ENCODE data around the gene SMYD3.
"Not testable (repeated sequence)": the region's sequence is repeated elsewhere in the genome, so short reads cannot be mapped to it uniquely, and the experiment has no call there.

SMYD3 gene

DNA sequence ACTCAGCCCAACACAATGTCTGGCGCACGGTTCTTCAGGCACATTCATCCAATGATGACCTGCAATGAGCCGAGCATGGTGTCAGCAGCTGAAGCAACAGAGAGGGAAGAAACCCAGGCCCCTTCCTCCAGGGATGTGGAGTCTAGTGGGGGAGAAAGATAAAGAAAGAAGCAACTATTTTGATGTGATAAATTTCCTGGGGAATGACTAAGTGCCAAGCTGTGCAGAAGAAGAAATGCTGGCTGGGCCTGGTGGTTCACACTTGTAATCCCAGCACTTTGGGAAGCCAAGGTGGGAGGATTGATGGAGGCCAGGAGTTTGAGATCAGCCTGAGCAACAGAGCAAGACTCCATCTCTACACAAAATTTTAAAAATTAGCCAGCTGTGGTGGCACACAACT, 790.5 kb downstream of the SMYD3 start:
- Mint-ChIP-seq H3K36me3 (no peaks in the 10 kb centered on the region), H3K4me3 (no peak overlapping the region), H3K27me3 (no peaks in the 10 kb centered on the region)

DNA sequence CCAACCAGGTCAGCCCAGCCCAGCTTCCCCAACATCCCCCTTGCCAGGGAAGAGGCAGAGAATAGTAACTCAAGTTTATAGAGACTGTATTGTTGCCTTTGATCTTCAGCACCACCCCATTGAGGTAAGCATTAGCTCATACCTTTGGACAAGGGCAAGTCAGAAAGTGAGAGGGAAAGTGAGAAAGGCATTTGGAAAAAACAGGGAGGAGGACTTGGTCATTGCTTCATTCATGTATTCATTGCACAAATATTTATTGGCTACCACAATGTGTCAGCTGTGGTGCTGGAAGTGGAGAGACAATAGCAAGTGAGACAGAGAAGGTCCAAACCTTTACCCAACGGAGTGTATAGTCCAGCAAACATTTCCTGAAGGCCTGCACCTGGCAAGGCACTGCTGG, 791.1 kb downstream of the SMYD3 start:
- Mint-ChIP-seq H3K27me3 (no peaks in the 10 kb centered on the region), H3K4me1 (ENCODE audit: low read depth) (no peaks in the 10 kb centered on the region), H3K27ac (no peak overlapping the region), H3K36me3 (no peaks in the 10 kb centered on the region), H3K9me3 (ENCODE audit: low read depth) (no peaks in the 10 kb centered on the region), H3K4me3 (no peak overlapping the region)

More for the DNA sequence above, 790.5 kb downstream of the SMYD3 start:
- H3K27ac Mint-ChIP-seq = no peak overlapping the region
- H3K4me1 Mint-ChIP-seq (ENCODE audit: low read depth) = no peaks in the 10 kb centered on the region
- H3K9me3 Mint-ChIP-seq (ENCODE audit: low read depth) = no peaks in the 10 kb centered on the region

DNA sequence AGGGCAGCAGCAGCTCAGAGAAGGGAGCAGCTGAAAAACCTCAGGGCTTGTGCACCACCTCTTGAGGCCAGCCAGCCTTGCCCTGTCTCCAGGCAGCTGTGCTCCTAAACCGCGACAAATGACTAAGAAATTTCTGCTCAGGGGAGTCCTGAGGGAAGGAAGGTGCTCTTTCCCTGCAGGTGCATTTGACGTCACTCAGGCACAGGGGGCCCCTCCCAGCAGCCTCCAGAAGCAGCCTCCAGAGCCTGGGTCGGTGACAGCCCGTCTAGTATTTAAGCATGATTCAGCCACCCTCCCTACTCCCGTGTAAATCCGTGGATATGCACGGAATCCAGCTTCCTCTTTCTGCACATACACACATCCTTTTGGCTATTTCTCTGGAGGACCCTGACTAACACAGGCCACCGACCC, 791.8 kb downstream of the SMYD3 start:
- no peaks in the 10 kb centered on the region for H3K9me3 Mint-ChIP-seq (ENCODE audit: low read depth)
- H3K4me1 Mint-ChIP-seq (ENCODE audit: low read depth) = no peaks in the 10 kb centered on the region
- H3K27ac Mint-ChIP-seq = no peak overlapping the region
- no peaks in the 10 kb centered on the region for H3K36me3 Mint-ChIP-seq
- H3K4me3 Mint-ChIP-seq = no peak overlapping the region
- no peaks in the 10 kb centered on the region for H3K27me3 Mint-ChIP-seq

DNA sequence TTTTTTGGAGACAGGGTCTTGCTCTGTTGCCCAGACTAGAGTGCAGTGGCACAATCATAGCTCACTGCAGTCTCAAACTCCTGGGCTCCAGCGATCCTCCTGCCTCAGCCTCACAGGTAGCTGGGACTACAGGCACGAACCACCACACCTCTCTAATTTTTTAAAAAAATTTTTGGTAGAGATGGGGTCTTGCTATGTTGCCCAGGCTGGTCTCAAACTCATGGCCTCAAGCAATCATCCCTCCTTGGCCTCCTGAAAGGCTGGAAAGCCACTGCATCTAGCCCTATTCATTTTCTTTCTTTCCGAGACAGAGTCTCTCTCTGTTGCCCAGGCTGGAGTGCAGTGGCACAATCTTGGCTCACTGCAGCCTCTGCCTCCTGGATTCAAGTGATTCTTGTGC, 793.1 kb downstream of the SMYD3 start:
- not testable (repeated sequence) for H3K27me3 Mint-ChIP-seq; H3K36me3 Mint-ChIP-seq; H3K4me3 Mint-ChIP-seq; H3K27ac Mint-ChIP-seq; H3K9me3 Mint-ChIP-seq (ENCODE audit: low read depth); H3K4me1 Mint-ChIP-seq (ENCODE audit: low read depth)

DNA sequence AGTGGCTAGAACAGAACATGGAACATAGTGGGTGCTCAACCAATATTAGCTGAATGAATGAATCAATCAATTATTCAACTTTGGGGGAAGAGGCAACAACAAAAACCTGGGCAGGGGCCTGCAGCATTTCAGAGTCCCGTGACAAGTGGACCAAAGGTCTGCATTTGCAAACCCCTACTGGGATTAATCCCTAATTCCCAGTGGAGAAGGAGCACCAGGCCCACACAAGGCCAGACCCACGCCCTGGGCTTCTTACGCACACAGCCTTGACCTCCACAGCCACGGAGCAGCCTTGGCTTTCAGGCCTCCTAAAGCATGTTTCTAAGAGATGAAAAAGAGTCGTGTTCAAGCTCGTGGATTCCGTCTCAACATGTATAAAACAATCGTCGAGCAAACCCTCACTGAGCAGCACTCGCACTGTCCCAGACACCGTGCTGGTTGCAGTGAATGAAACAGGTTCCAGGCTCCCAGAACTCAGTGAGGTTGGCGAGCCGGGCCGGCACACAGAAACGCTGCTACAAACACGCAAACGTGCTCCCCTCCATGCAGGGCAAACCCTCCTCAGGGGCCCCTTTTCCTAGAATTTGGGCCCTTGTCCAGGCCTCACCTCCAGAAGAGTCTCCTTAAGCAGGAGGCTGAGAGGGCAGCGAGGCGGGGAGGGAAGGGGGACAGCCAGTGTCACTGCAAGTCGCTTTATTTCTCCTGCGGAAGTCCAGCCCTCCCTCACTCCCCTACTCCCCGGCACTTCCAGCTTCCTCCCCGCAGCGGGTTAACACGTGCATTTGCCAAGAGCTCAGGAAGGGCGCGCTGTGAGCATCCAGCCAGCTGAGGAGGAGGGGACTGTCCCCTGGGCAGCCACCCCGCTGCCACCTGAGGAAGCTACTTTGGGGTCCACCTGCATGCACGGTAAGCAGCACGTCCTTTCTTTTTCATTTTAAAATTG, 795.8 kb downstream of the SMYD3 start:
- H3K4me1 Mint-ChIP-seq (ENCODE audit: low read depth) = no peaks in the 10 kb centered on the region
- no peaks in the 10 kb centered on the region for H3K36me3 Mint-ChIP-seq
- no peaks in the 10 kb centered on the region for H3K9me3 Mint-ChIP-seq (ENCODE audit: low read depth)
- H3K27me3 Mint-ChIP-seq = no peaks in the 10 kb centered on the region
- no peak overlapping the region for H3K4me3 Mint-ChIP-seq
- no peak overlapping the region for H3K27ac Mint-ChIP-seq

DNA sequence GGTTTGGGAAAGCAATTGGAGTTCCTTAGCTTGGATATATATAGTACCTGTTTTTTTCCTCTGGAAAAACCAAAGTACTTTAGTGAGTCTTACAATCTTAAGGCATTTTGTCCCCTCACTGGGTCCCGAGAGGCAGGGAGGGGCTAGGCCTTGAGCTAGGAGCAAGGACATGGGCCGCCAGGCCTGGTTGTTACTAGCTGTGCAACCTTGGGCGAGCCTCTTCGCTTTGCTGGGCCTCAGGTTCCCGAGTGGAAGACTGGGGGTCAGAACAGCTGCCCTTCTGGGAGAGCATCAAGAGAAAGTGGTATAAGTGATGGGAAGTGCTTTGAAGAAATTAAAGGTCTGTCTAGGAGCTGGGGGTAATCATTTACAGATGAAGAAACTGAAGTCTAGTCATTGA, 799.1 kb downstream of the SMYD3 start:
- Mint-ChIP-seq H3K4me1 (ENCODE audit: low read depth) (no peaks in the 10 kb centered on the region), H3K4me3 (no peak overlapping the region), H3K27ac (no peak overlapping the region), H3K9me3 (ENCODE audit: low read depth) (no peaks in the 10 kb centered on the region), H3K27me3 (no peaks in the 10 kb centered on the region), H3K36me3 (no peaks in the 10 kb centered on the region)

DNA sequence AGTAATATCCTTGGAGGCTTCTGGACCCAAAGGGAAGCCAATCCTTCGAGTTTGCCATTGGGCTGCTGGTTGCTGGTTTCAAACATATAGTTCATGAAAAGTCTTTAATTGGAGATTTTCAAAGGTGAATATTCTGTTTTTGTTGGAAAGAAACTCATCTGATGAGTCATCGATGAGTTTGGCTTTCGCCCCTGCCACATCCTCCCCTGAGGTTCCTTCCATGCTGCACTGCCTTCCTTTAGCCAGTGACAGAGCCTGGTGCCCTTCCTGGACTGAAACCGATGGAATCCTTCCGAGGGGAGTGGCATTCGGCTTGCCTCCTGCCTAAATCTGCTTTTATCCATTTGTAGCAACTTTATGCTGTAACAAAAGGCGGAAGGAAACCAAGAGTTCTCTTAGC, 802.3 kb downstream of the SMYD3 start:
- H3K27ac Mint-ChIP-seq = no peak overlapping the region
- H3K9me3 Mint-ChIP-seq (ENCODE audit: low read depth) = no peaks in the 10 kb centered on the region
- H3K4me3 Mint-ChIP-seq = no peak overlapping the region

DNA sequence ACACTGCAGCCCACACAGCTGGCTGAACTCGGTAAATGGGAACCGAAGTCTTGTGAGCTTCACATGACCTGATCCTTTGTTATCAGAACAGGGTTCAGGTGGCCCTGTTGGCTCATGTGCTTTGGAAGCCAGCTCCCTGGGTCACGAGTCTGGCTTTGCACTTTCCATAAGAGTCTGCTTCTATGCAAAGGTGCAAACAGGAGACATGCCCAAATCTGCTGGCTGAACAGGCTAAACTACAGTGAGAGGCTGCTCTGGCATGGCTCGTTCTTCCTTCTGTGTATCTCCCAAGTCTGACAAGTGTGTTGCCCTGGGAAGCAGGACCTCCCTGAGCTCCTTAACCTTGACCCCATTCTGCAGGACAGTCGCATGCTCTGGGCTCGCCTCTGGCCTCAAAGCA, 802.7 kb downstream of the SMYD3 start:
- H3K4me1 Mint-ChIP-seq (ENCODE audit: low read depth) = no peaks in the 10 kb centered on the region
- H3K27me3 Mint-ChIP-seq = no peaks in the 10 kb centered on the region
- H3K9me3 Mint-ChIP-seq (ENCODE audit: low read depth) = no peaks in the 10 kb centered on the region
- H3K36me3 Mint-ChIP-seq = no peaks in the 10 kb centered on the region
- no peak overlapping the region for H3K4me3 Mint-ChIP-seq
- H3K27ac Mint-ChIP-seq = no peak overlapping the region

More for the DNA sequence above, 802.3 kb downstream of the SMYD3 start:
- no peaks in the 10 kb centered on the region for H3K36me3 Mint-ChIP-seq
- no peaks in the 10 kb centered on the region for H3K4me1 Mint-ChIP-seq (ENCODE audit: low read depth)
- no peaks in the 10 kb centered on the region for H3K27me3 Mint-ChIP-seq

DNA sequence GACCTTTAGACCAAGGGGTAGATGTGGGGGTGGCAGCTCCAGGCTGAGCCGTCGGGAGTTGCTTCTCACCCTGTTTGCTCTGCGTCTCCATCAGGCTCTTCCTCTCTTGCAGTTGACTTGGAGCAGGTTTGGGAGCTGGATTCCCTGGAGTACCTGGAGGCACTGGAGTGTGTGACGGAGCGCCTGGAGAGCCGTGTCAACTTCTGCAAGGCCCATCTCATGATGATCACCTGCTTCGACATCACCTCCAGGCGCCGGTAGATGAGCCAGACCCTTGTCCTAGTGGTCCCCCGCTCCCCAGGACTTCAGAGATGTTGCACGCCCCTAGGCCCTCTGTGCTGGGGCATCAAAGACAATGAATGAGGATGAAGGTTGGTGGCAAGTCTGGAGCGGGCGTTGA, 804.7 kb downstream of the SMYD3 start:
- Mint-ChIP-seq H3K36me3 (no peaks in the 10 kb centered on the region), H3K4me1 (ENCODE audit: low read depth) (no peaks in the 10 kb centered on the region), H3K9me3 (ENCODE audit: low read depth) (no peaks in the 10 kb centered on the region), H3K4me3 (no peak overlapping the region), H3K27ac (no peak overlapping the region), H3K27me3 (no peaks in the 10 kb centered on the region)

DNA sequence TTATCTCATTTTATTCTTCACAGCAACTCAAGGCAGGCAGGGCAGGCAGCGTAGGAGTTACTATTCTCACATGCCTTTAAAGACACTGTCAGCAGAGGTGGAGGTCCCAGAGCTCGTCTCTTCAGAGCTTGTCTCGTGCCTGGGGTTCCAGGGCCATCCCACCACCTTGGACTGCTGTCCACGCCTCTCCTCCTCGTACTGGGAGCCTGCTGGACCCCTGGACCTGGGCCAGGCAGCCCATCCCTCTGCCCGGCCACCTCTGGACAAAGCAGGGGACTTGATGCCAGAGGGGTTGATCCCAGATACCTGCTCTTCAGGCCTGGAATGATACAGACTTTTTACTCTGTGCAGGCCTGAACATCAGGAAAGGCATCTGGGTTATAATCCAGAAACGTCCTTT, 805.4 kb downstream of the SMYD3 start:
- no peaks in the 10 kb centered on the region for H3K4me1 Mint-ChIP-seq (ENCODE audit: low read depth)
- no peak overlapping the region for H3K4me3 Mint-ChIP-seq
- H3K36me3 Mint-ChIP-seq = no peaks in the 10 kb centered on the region
- H3K9me3 Mint-ChIP-seq (ENCODE audit: low read depth) = no peaks in the 10 kb centered on the region
- no peak overlapping the region for H3K27ac Mint-ChIP-seq
- H3K27me3 Mint-ChIP-seq = no peaks in the 10 kb centered on the region

DNA sequence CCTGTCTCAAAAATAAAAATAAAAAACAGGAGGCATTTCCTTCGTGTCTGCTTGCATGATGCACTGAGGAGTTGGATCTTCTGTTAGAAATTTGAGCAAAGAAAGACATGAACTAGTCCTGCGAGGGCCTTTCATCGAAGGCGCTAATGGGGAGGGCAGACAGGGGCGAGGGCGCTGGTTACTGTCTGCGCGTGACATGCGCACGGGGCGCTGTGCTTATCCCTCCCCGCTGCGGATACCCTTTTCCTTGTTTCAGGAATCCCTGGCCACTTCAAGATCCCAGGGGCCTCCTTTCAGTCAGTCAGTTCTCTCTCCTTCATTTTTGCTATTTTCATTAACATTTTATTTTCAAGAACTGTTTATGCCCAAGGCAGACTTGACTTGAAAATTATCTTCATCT, 806.4 kb downstream of the SMYD3 start:
- no peaks in the 10 kb centered on the region for H3K9me3 Mint-ChIP-seq (ENCODE audit: low read depth)
- no peak overlapping the region for H3K27ac Mint-ChIP-seq
- H3K4me1 Mint-ChIP-seq (ENCODE audit: low read depth) = no peaks in the 10 kb centered on the region
- H3K4me3 Mint-ChIP-seq = no peak overlapping the region
- H3K27me3 Mint-ChIP-seq = no peaks in the 10 kb centered on the region
- no peaks in the 10 kb centered on the region for H3K36me3 Mint-ChIP-seq

Data from activated naive CD8-positive, alpha-beta T cell (primary cell).